Uterus (tissue), 2 donors: ENCODE data around the gene WNT9A.

Experiments
- POLR2A ChIP-seq, 2 donors: fragments of 450-650 bp; IDR thresholded peaks; one replicate each; pipeline ENCODE4 v1.6.1; 2016; ENCODE audit warnings: antibody characterized with exemption in 2 of 2, mild to moderate bottlenecking in 1 of 2, moderate library complexity in 1 of 2
- TF ChIP-seq, protein P1 (sequence below), 4 experiments: fragments of 200-600 bp in 2 of 4; fragments of 450-650 bp in 2 of 4; sonication (generic) in 2 of 4; IDR thresholded peaks; one replicate each; pipeline ENCODE4 v1.5.1; 2016 to 2019; ENCODE audit warnings: antibody characterized with exemption in 4 of 4, mild to moderate bottlenecking in 2 of 4, moderate library complexity in 1 of 4

DNA sequence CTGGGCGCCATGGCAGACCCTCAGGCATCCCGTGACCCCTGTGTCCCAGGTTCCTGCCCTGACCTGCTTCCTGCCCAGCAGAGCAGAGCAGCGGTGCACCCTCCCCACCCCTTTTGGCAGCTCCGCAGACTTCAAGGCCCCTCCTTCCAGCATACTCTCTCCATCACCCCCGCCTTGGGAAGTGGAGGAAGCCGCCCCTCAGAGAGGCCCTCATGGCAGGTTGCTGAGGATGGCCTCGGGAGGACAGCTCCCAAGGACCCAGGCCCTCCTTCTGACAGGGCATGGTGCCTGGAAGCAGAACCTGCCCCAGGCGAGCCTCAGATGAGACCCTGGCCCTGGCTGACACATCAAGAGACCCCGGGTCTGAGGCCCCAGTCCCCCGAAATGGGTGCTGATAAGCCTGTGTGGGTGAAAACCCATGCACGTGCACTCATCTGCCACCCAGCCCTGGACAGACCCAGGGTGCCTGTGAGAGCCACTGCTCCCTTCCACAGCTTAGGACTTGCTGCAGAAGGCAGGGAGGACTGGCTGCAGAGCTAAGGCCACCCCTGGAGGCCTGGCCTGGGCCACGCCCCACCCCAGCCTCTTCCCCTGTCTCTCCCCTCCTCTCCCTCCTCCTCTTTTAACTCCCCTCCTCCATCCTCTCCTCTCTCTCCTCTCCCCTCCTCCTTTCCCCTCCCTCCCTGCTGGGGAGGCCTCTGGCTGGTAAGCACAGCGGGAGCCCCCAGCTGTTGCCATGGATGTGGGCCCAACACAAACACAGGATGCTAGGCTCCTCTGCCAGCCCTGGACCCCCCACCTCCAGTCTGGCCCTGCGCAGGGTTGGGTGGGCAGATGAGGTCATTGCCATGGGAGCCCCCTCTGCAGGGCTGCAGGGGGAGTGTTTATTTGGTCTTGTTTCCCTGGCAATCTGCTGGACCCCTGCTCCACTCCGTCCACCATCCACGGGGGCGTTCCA lies 33.7 kb downstream of the WNT9A start:
- TF ChIP-seq, protein P1, sequence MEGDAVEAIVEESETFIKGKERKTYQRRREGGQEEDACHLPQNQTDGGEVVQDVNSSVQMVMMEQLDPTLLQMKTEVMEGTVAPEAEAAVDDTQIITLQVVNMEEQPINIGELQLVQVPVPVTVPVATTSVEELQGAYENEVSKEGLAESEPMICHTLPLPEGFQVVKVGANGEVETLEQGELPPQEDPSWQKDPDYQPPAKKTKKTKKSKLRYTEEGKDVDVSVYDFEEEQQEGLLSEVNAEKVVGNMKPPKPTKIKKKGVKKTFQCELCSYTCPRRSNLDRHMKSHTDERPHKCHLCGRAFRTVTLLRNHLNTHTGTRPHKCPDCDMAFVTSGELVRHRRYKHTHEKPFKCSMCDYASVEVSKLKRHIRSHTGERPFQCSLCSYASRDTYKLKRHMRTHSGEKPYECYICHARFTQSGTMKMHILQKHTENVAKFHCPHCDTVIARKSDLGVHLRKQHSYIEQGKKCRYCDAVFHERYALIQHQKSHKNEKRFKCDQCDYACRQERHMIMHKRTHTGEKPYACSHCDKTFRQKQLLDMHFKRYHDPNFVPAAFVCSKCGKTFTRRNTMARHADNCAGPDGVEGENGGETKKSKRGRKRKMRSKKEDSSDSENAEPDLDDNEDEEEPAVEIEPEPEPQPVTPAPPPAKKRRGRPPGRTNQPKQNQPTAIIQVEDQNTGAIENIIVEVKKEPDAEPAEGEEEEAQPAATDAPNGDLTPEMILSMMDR (IDR thresholded peaks at IDR 0.05) = no peak
- TF ChIP-seq POLR2A (IDR thresholded peaks at IDR 0.05) = no peak
